Superior temporal gyrus (tissue), 1 donor: ENCODE results near the gene CENPX.
A peak's percentile ranks its signal among the peaks of the same experiment; 100 is the strongest.

ENCODE experiments used
- DNase-seq: peaks from one replicate; pipeline ENCODE4 v3.0.0-alpha.2; 2016; ENCODE audit errors: extremely low spot score

CENPX gene

GRCh38 chr17:82022310-82022980 lies at the start of gene CENPX:
Gene CENPX (minus strand): TSS chr17:82022878. CDS start chr17:82022861, 17 bp downstream.
- no peak for DNase-seq

GRCh38 chr17:82070611-82071010 lies 47.9 kb upstream of the CENPX start:
- DNase-seq, result no peak

- DNase-seq, result peak; percentile 57
Observed at GRCh38 chr17:82065638-82066303, 43.1 kb upstream of the CENPX start, which contains the start of gene DUS1L. Gene DUS1L (minus strand): TSS chr17:82065804. CDS start chr17:82065059, 745 bp downstream.

- DNase-seq, result no peak
Observed at GRCh38 chr17:82065193-82065637, 42.5 kb upstream of the CENPX start.

- no peak for DNase-seq
Observed at GRCh38 chr17:82064433-82065192, 41.9 kb upstream of the CENPX start.

GRCh38 chr17:82063424-82064415 lies 41.0 kb upstream of the CENPX start:
- DNase-seq, result no peak

GRCh38 chr17:82062984-82063368 lies 40.3 kb upstream of the CENPX start:
- DNase-seq, result no peak

GRCh38 chr17:82062076-82062983 lies 39.7 kb upstream of the CENPX start:
- no peak for DNase-seq

GRCh38 chr17:82061047-82061925 lies 38.6 kb upstream of the CENPX start:
- no peak for DNase-seq

- DNase-seq, result no peak
Observed at GRCh38 chr17:82060614-82061013, 37.9 kb upstream of the CENPX start.

GRCh38 chr17:82060001-82060380 lies 37.3 kb upstream of the CENPX start:
- no peak for DNase-seq

GRCh38 chr17:82059272-82060000 lies 36.8 kb upstream of the CENPX start:
- DNase-seq, result no peak

GRCh38 chr17:82058855-82059249 lies 36.2 kb upstream of the CENPX start:
- no peak for DNase-seq

- DNase-seq, result no peak
Observed at GRCh38 chr17:82058230-82058854, 35.7 kb upstream of the CENPX start.

- DNase-seq, result no peak
Observed at GRCh38 chr17:82056729-82057621, 34.3 kb upstream of the CENPX start.

GRCh38 chr17:82055965-82056728 lies 33.5 kb upstream of the CENPX start:
- no peak for DNase-seq
